GM18505 (cell line): Measurements from ENCODE around the gene DSCAML1.

ENCODE experiments used
- ATAC-seq: cut with Tn5 transposase; IDR thresholded peaks from one replicate; pipeline ENCODE4 v1.9.1; 2021; ENCODE audit not compliant: unreplicated experiment
- POLR2A ChIP-seq: IDR thresholded peaks from 4 replicates; pipeline ENCODE4 v1.6.1; 2011; ENCODE audit warnings: borderline replicate concordance; ENCODE audit not compliant: insufficient read depth, insufficient read length; ENCODE audit errors: extremely low read depth

Gene DSCAML1

DNA sequence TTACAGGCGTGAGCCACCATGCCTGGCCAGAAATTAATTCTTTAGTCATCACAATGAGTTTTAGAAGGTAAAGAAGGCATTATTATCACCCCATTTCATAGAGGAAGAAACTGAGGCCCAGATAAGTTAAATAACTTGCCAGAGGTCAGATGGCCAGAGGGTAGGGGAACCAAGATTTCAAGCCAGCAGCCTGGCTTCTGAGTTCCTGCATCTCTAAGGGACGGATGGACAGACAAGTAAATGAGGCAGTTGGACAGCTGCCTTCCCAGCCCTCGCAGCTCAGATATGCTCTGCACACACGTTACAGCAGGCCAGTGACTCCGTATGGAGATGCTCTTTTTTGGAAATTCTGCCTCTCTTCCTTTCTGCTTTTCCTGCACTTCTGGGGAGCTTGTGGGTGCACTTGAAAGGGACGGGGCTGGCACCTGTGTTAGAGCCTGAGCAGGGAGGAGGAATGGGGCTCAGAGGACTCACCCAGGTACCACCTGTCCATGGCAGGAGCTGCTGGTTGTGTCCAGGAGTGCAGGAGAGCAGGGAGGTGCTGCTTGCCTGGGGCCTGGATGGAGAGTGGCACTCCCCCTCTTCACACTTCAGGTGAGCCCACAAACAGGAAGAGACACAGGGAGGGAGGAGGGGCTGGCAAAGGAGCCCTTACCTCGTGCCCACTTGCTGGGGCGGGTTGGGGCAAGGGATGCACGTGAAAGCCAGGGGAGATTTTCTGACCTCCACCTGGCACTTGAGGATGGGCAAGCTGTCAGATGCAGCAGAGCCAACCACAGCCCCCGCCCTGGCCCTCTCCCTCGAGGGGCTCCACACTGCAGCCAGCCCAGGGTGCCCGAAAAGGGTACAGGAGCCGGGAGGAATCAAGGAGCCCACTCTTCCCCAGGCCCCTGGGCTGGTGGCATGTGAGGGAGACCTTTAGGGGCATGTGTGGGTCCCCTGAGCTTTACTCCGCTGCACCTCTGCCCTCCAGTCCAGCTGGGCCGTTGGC is 30.8 kb upstream of the DSCAML1 start:
- ATAC-seq: no peak
- TF ChIP-seq POLR2A: no peak

DNA sequence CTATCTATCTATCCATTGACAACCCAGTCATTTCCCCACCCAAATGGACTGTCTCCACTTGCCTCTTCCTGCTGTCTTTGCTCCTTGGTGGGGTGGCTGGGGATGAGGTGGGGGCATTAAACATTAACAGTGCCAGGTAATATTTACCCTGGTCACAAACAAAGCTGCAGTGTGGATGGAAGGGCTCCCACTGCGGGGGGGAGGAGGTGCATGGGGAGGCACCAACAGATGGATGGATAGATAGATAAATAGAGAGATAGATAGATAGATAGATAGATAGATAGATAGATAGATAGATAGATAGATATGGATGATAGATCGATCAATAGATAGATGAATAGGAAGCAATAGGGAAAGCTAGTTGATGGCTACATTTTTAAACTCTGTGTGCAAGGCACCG is 29.8 kb upstream of the DSCAML1 start:
- TF ChIP-seq POLR2A: no peak
- ATAC-seq: no peak

DNA sequence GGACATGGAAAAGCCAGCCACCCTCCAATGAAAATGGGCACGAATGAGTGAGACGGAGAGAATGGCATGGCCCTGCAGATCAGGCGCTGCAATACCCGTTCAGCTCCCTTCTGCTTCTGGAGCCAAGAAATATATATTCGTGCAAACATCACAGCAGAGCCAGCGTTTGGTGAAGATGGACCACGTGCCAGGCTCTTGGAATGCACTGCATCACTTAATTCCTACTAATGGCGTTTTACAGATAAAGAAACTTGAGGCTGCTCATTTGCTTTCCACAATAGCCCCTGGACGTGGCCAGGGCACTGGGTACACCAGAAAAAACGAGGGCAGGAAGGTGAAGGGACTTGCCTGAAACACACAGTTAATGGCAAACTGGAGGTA is 29.2 kb upstream of the DSCAML1 start:
- ATAC-seq: no peak
- no peak for TF ChIP-seq POLR2A

DNA sequence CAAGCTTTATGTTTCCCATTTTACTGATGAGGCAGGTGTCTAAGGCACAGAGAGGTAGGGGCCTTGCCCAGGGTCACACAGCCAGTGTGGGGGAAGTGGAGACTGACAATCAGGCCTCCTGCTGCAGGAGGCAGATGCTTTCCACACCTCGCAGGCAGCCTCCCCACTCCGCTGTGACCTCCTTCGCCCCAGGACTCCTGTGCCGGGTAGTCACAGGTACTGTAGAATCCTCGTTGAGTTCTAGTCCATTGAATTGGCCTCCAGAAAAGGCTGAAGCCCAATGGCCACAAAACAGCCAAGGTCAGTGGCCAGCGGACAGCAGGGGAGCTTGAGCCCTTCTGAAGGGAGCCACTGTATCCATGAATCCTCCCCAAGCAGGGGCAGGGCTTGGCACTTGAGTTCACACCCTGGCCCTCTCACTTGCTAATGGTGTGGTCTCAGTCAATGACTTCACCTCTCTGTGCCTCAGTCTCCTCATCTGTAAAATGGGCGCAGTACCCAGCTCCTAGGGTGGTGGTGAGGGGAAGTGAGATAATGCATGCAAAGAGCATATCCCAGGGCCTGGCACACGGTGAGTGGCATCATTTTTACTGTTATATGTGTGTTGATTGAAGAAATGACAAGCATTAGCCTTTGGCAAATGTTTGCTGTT is 28.6 kb upstream of the DSCAML1 start:
- no peak for TF ChIP-seq POLR2A
- no peak for ATAC-seq

DNA sequence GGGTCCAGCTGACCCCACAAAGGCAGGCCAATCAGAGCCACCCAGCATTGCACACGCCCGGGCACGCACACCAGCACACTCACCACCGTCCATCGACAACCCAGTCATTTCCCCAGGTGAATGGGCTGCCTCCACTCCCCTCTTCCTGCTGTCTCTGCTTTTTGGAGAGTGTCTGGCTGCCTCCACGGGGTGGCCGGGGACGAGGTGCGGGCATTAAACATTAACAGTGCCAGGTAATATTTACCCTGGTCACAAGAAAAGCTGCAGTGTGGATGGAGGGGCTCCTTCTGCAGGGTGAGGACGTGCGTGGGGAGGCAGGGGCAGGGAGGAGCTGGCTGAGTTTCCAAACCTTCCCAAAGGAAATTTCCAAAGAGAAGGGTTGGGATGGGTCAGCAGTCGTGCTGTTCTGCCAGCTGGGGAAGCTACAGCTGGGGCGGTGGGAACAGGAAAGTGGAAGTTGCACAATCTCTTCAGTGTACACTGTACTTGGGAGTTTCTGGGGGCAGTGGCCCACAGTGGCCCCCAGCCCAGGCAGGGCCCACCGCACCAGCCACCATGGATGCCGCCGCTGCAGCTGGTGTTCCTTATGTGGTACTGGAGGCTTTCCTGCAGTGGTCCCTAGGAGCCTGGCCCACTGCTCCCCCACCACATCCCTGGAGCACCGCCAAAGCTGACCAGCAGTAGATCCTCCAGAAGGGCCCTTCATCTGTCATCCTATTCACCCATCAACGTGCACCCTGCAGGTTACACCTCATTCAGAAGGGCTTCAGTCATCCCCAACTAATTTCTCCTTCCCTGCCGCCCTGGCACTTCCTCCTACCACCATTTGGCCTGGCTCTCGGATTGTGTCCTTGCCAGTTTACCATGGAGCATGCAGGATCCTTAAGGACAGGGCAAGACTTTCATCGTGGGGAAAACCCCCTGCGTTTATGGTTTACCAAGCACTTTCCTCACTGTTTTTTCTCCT is 27.8 kb upstream of the DSCAML1 start, which contains the start of gene FXYD2:
Gene FXYD2, minus strand, starts transcription at position 174 of the 967 bp plus-strand sequence. Its CDS starts 66 bp downstream, at position 108.
- no peak for ATAC-seq
- TF ChIP-seq POLR2A: no peak

DNA sequence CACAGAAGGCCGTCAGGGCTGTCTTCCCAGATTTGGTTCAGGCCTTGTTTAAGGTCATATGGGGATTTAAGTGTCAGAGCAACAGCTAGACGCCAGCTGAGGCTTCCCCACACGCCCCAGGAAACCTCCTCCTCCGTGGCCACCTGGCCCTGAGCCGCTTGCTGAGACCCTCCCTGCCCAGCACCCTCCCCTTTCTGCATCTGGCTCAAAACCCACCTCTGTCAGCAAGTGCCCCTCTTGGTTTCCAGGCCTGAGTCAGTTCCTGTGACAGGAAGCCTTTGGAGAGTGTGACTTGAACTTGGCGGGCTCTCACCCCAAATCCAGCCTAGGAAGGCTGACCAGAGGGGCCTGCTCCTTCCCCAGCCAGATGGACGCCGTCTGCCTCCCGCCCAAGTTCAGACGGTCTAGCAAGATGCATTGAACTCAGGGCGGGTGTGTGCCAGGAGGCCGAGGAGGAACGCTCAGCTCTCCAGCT is 27.0 kb upstream of the DSCAML1 start:
- no peak for TF ChIP-seq POLR2A
- ATAC-seq: no peak

DNA sequence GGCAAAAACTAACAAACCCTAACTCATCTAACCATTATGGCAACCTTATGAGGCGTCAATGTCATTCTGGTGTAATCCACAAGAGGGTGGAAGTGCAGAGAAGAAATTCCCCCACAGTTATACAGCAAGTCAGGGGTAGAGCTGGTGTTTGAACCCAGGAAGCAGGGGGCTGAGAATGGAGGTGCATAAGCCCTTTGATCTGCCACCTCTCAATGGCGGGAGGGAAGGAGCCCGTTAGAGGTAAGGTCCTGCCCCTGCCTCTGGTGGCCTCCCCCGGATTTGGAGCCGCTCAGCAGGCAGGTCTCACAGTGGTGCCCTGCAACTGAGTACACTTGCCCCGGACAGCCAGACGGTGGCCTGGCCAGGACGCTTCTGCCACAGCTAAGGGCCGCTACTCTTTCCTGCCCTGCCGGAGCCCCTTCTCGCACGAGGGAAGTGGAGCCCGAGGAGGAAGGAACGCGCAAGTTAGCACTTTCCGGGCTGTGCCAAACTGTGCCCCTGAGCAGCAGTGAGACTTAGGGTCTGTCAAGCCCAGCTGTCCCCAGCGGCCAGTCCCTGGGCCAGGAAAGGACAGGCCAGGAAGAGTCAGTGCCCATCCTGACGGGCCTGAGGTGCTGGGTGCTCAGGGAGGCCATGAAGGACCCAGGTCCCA is 26.4 kb upstream of the DSCAML1 start:
- ATAC-seq: no peak
- TF ChIP-seq POLR2A: no peak

DNA sequence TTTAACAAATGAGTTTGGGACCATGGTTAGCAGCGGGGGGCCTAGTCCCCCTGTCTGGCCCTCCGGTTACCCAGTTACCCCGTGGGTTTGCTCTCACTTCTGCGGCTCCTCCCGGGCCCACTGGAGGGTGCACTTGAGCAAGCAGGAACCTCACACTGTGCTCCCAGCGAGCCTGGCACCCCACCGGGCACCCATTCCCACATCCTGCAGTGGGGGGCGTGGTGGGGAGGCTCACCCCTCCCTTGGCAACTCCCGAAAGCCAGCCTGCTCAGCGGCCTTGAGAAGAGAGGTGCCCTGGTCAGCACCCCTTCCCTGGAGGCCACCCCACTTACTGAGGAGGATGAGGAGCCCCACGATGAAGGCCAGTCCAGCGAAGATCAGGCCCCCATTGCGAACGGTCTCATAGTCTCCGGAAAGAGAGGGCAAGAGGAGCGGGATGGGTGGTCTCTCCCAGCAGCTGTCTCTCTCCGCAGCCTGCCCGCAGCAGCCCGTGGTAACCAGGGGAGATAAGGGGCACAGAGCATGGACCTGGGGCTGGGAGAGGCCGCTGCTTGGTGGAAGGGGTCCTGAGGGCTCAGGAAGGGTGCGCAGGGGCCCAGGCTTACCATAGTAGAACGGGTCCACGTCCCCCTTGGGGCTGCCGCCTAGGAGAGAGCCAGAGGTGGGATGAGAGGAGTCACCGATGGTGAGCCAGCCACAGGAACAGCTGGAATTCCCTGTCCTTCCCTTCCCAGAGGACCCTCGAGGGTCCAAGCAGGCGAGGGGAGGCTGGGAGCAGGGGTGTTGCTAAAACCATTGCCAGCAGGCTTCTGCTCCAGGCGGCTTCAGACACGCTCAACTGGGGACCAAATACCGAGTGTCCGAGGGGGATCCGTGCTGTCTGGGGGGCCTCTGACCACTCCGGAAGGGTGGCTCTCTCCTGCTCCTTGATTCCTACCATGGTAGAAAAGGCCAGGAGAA is 25.3 kb upstream of the DSCAML1 start:
- ATAC-seq: no peak
- no peak for TF ChIP-seq POLR2A

DNA sequence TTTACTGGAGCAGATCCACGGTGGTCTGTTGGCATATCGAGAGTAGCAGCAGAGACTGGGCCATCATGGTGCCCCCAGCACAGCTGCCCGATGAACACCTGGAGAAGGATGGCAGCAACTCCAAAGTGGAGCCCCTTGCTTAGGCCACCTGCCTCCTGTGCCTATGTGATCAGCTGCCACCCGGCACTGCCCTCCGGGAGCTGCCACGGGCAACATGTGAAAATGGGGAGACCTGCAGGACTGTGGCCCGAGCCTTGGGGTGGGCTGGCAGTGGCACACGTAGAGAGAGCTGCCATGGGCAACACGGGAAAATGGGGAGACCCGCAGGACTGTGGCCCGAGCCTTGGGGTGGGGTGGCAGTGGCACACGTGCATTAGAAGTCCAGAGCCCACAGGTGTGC is 24.4 kb upstream of the DSCAML1 start:
- no peak for TF ChIP-seq POLR2A
- no peak for ATAC-seq

DNA sequence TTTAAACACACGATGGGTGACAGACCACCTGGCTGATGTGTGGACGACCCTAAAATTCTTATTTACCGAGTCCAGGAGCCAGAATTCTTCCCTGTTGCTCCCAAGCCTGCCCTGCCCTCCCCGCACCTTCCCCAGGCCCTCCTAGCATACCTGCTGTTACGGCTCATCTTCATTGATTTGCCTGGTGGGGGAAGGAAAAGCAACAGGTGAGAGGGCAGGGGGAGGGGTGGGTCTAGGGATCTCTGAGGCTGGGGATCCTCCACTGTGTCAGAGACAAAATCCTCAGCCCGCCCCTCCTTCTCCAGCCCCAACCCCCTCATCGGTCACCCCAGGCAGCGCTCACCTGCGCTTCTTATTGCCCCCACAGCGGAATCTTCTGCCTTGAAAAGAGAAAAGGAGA is 23.5 kb upstream of the DSCAML1 start:
- no peak for ATAC-seq
- TF ChIP-seq POLR2A: no peak

DNA sequence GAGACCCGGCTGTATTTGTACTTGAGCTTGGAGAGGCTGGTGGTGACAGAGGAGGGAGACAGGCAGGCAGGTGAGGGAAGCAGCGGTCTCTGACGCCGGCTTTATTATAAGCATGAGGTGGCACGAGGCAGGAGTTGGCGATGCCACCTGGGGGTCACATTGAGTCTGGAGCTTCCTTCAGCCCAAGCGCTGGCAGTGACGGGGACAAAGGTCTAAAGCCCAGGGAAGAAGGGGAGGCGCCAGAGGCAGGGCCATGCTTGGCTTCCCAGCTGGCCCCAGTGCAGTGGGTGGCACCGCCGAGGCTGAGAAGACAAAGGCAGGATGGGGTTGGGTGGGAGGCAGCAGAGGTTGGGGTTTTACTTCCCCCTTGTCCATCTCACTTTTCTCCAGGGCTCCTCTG is 23.1 kb upstream of the DSCAML1 start:
- ATAC-seq: no peak
- no peak for TF ChIP-seq POLR2A
